ENCODE measurements around the gene OFD1.

The OFD1 gene

GRCh38 chrX:13695601-13696115 lies 38.9 kb upstream of the OFD1 start:
- TF ChIP-seq, protein P1, sequence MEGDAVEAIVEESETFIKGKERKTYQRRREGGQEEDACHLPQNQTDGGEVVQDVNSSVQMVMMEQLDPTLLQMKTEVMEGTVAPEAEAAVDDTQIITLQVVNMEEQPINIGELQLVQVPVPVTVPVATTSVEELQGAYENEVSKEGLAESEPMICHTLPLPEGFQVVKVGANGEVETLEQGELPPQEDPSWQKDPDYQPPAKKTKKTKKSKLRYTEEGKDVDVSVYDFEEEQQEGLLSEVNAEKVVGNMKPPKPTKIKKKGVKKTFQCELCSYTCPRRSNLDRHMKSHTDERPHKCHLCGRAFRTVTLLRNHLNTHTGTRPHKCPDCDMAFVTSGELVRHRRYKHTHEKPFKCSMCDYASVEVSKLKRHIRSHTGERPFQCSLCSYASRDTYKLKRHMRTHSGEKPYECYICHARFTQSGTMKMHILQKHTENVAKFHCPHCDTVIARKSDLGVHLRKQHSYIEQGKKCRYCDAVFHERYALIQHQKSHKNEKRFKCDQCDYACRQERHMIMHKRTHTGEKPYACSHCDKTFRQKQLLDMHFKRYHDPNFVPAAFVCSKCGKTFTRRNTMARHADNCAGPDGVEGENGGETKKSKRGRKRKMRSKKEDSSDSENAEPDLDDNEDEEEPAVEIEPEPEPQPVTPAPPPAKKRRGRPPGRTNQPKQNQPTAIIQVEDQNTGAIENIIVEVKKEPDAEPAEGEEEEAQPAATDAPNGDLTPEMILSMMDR (IDR thresholded peaks at IDR 0.05; ENCODE audit: low read depth, low read length, missing control alignments): no peak
- H3K4me3 ChIP-seq (ENCODE audit: low read depth, low read length): no peak overlapping the region; the same call in 1 of the 2 replicates
- no peak for DNase-seq (ENCODE audit: low read depth)

GRCh38 chrX:13697455-13697854 lies 37.1 kb upstream of the OFD1 start:
- DNase-seq (ENCODE audit: low read depth): peak; percentile 53
- H3K4me3 ChIP-seq (ENCODE audit: low read depth, low read length): no peak overlapping the region
- TF ChIP-seq, protein P1 (IDR thresholded peaks at IDR 0.05; ENCODE audit: low read depth, low read length, missing control alignments): no peak

- TF ChIP-seq, protein P1 (IDR thresholded peaks at IDR 0.05; ENCODE audit: low read depth, low read length, missing control alignments): no peak
- no peak for DNase-seq (ENCODE audit: low read depth)
- no peak overlapping the region; the same call in 1 of the 2 replicates for H3K4me3 ChIP-seq (ENCODE audit: low read depth, low read length)
These were observed 36.6 kb upstream of the OFD1 start for GRCh38 chrX:13697976-13698375.

DNA sequence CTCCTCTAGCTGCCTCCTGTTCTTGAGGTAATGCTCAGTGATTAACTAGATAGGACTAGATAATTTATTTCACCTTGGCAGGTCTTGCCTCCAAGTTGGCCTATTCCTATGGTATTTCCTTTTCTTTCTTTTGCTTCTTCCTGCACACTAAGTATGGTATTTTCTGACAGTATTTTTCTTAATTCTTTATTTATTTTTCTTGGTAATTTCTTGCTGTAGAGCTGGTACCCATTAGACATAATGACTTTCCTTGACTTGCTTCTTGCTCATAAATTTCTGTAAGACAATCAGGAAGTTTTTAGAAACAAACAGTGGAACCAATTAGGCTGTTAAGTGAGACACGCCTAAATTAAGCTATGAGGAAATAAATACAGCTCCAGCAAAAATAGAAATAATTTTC lies 36.1 kb upstream of the OFD1 start:
- TF ChIP-seq, protein P1 (IDR thresholded peaks at IDR 0.05; ENCODE audit: low read depth, low read length, missing control alignments): no peak
- no peak overlapping the region; the same call in 1 of the 2 replicates for H3K4me3 ChIP-seq (ENCODE audit: low read depth, low read length)
- DNase-seq (ENCODE audit: low read depth): no peak

GRCh38 chrX:13699183-13699826 lies 35.2 kb upstream of the OFD1 start:
- no peak overlapping the region; the same call in 1 of the 2 replicates for H3K4me3 ChIP-seq (ENCODE audit: low read depth, low read length)
- no peak for DNase-seq (ENCODE audit: low read depth)
- TF ChIP-seq, protein P1 (IDR thresholded peaks at IDR 0.05; ENCODE audit: low read depth, low read length, missing control alignments): no peak

GRCh38 chrX:13700380-13700779 lies 34.2 kb upstream of the OFD1 start:
- H3K4me3 ChIP-seq (ENCODE audit: low read depth, low read length): no peak overlapping the region
- TF ChIP-seq, protein P1 (IDR thresholded peaks at IDR 0.05; ENCODE audit: low read depth, low read length, missing control alignments): no peak
- no peak for DNase-seq (ENCODE audit: low read depth)

Data from GM12864 (cell line).